Body of pancreas (tissue), 4 donors: ENCODE results near the gene GALNT9. TPM values are rescaled to one million over a fixed set of nuclear protein-coding genes. Genes with fewer than 3 reads are reported as not detected.

ENCODE experiments used
- ATAC-seq: fragments of 150-250 bp; one replicate; pipeline ENCODE4 v1.9.1; 2016
- DNase-seq, 4 donors: peaks; one replicate each; pipeline ENCODE4 v3.0.0-alpha.2; 2019
- H3K27ac ChIP-seq, 4 donors: fragments of 200-600 bp; sonication (generic); 1 replicate in 3 of 4; 2 replicates in 1 of 4; pipeline versions ENCODE4 v1.5.1 to v1.6.1; 2016 to 2019; ENCODE audit warnings: mild to moderate bottlenecking in 1 of 4, mixed read lengths in 1 of 4, moderate library complexity in 1 of 4
- H3K27me3 ChIP-seq, 2 donors: fragments of 200-600 bp; sonication (generic); one replicate each; pipeline ENCODE4 v1.6.0; 2016; ENCODE audit warnings: mild to moderate bottlenecking in 1 of 2
- H3K36me3 ChIP-seq, 2 donors: fragments of 200-600 bp; sonication (generic); replicated peaks in 1 of 2; 2 replicates each; pipeline ENCODE4 v1.5.1; 2016; ENCODE audit warnings: low read depth in 2 of 2; ENCODE audit not compliant: insufficient read depth in 1 of 2
- H3K4me1 ChIP-seq: fragments of 200-600 bp; sonication (generic); one replicate; pipeline ENCODE4 v1.6.0; 2016
- H3K4me3 ChIP-seq, 2 donors: fragments of 200-600 bp; sonication (generic); 1 replicate in 1 of 2; 2 replicates in 1 of 2; pipeline ENCODE4 v1.5.1; 2016 to 2019
- H3K9me3 ChIP-seq, 3 donors: fragments of 200-600 bp; sonication (generic); 1 replicate in 2 of 3; 2 replicates in 1 of 3; pipeline ENCODE4 v1.5.1; 2016
- POLR2A ChIP-seq, 3 donors: fragments of 450-650 bp; IDR thresholded peaks; one replicate each; pipeline ENCODE4 v1.6.1; 2016; ENCODE audit warnings: antibody characterized with exemption in 3 of 3, mild to moderate bottlenecking in 2 of 3
- WGBS, 2 donors: methylation state at CpG; one replicate each; pipeline ENCODE4 v1.1.5; 2017; 5-methylcytosine and 5-hydroxymethylcytosine counted together
- intact Hi-C: fragments of 100-400 bp; cut with DNase I; formaldehyde crosslinking; loops from one replicate; pipeline ENCODE4 v1.15.1; 2023
- total RNA-seq, 2 donors: library from RNA; depleted of rRNA; stranded (reverse); fragments of >200 nt; gene quantifications; one replicate each; pipeline ENCODE4 v1.1.0, GENCODE V29; 2016
- TF ChIP-seq, protein P1 (sequence below), 7 experiments: fragments of 450-650 bp in 4 of 7; fragments of 200-600 bp in 3 of 7; sonication (generic) in 3 of 7; IDR thresholded peaks; one replicate each; pipeline ENCODE4 v1.5.1; 2016 to 2019; ENCODE audit warnings: antibody characterized with exemption in 7 of 7

GALNT9 gene
- total RNA-seq, 2 donors from 2014 or later: not detected

DNA sequence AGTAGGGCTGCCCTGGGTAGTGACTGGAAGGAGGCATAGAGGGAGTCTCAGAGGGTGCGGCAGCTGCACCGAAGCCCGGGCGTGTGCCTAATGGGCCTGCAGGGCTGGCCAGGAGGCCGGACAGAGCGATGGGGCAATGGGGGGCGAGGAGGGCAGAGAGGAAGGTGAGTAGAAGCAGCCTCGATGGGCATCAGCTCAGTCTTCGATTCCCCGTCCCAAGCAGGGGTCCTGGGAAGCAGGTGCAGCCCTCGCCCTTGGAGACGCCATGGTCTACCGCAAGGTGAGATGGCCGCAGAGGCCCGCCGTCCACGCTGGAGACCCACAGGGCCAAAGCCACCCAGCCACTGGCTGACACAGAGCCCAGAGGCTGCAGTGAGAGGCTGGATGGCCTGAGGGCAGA lies 70.8 kb downstream of the GALNT9 start:
- H3K27ac ChIP-seq: no peak overlapping the region
- TF ChIP-seq POLR2A (IDR thresholded peaks at IDR 0.05): no peak
- TF ChIP-seq, protein P1, sequence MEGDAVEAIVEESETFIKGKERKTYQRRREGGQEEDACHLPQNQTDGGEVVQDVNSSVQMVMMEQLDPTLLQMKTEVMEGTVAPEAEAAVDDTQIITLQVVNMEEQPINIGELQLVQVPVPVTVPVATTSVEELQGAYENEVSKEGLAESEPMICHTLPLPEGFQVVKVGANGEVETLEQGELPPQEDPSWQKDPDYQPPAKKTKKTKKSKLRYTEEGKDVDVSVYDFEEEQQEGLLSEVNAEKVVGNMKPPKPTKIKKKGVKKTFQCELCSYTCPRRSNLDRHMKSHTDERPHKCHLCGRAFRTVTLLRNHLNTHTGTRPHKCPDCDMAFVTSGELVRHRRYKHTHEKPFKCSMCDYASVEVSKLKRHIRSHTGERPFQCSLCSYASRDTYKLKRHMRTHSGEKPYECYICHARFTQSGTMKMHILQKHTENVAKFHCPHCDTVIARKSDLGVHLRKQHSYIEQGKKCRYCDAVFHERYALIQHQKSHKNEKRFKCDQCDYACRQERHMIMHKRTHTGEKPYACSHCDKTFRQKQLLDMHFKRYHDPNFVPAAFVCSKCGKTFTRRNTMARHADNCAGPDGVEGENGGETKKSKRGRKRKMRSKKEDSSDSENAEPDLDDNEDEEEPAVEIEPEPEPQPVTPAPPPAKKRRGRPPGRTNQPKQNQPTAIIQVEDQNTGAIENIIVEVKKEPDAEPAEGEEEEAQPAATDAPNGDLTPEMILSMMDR (IDR thresholded peaks at IDR 0.05): no peak
- H3K27me3 ChIP-seq: no peaks in the 10 kb centered on the region
- 75 to 80% methylated on average over 9 to 10 of the region's 17 CpGs for WGBS, 2 donors
- intact Hi-C loops: no loop called here
- DNase-seq: no peak
- H3K4me3 ChIP-seq: no peak overlapping the region
- no peaks in the 10 kb centered on the region for H3K36me3 ChIP-seq
- ATAC-seq: no peak
- H3K4me1 ChIP-seq: no peaks in the 10 kb centered on the region
- no peaks in the 10 kb centered on the region for H3K9me3 ChIP-seq

DNA sequence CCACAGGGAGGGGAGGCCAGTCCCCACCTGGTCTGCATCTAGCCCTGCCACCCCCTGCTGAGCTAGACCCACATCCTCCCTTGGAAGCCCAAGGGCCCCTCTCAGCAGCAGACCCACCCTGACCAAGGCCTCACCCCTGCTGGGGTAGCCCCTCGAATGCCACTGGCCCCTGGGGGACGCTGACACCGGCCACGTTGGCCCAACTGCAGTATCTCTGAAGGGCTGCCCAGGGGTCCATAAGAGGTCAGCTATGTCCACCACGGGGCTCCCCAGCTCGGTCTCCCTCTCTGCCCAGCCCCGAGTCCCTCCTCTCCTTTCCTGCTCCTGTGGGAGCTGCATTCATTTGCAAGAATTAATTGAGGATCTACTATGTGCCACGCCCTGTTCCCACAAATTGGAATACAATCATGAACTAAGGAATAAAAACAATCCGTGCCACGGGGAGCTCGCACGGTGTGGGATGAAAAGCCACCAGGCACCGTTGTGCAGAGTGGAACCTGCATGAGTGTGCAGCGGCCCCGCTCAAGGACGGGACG lies 71.4 kb downstream of the GALNT9 start:
- H3K27me3 ChIP-seq: no peaks in the 10 kb centered on the region
- no peaks in the 10 kb centered on the region for H3K4me1 ChIP-seq
- 77 to 81% methylated on average over 13 to 17 of the region's 17 CpGs for WGBS, 2 donors
- no peaks in the 10 kb centered on the region for H3K9me3 ChIP-seq
- intact Hi-C loops: no loop called here
- no peak overlapping the region for H3K27ac ChIP-seq
- no peak for DNase-seq
- no peaks in the 10 kb centered on the region for H3K36me3 ChIP-seq
- no peak for ATAC-seq
- no peak overlapping the region for H3K4me3 ChIP-seq
- TF ChIP-seq, protein P1 (IDR thresholded peaks at IDR 0.05): no peak
- no peak for TF ChIP-seq POLR2A (IDR thresholded peaks at IDR 0.05)

DNA sequence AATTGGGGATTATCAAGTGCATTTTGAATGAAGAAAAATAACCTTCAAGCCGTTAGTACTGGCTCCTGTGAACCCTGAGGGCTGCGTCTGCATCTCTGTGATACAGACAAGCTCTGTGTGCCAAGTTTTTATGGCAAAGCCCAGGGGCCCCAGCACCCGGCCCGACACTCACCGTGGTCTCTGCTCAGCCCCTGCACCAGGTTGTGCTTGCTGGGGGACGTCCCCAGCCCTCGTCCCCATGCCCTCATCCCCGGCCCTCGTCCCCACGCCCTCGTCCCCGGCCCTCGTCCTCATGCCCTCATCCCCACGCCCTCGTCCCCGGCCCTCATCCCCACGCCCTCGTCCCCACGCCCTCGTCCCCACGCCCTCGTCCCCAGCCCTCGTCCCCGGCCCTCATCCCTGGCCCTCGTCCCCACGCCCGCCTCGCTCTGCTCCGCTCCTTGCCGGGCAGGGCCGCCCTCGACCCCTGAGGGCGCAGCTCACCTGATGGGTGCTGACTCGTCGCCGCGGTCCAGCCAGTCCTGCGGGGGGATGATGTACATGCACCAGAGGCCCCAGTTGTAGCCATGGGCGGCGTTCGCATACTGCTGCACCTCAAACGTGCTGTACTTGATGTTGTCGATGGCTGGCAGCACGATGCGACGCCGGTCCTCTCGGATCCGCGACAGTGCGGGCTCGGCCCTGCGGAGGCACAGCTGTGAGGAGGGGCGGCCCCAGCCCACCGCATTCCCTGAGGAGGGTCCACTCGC lies 72.0 kb downstream of the GALNT9 start:
- intact Hi-C loops: no loop called here

DNA sequence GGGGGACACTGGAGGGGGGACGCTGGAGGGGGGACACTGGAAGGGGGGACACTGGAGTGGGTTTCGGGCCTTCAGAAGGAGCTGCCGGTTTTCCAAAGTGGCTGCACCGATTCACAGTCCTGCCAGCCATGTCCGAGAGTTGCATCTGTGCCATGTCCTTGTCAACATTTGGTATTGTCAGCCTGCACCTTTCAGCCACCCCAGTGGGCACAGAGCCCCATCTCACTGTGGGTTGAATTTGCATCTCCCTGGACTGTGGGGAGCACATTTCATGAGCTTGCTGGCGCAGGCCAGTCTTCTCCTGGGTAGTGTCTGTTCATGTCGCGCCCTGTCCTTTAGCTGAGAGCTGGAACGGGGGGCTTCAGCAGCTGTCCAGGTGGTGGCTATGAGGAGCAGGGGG lies 72.7 kb downstream of the GALNT9 start:
- Histone ChIP-seq H3K4me1 (no peaks in the 10 kb centered on the region), H3K36me3 (no peaks in the 10 kb centered on the region), H3K4me3 (no peak overlapping the region), H3K9me3 (no peaks in the 10 kb centered on the region), H3K27me3 (no peaks in the 10 kb centered on the region), H3K27ac (no peak overlapping the region)
- no peak for DNase-seq
- intact Hi-C loops: no loop called here
- 68 to 86% methylated on average over 4 to 9 of the region's 9 CpGs for WGBS, 2 donors
- no peak for ATAC-seq
- TF ChIP-seq POLR2A (IDR thresholded peaks at IDR 0.05): no peak
- TF ChIP-seq, protein P1 (IDR thresholded peaks at IDR 0.05): no peak

More for the DNA sequence above, 72.0 kb downstream of the GALNT9 start:
- no peak overlapping the region for H3K27ac ChIP-seq
- H3K27me3 ChIP-seq: no peaks in the 10 kb centered on the region
- no peak overlapping the region for H3K4me3 ChIP-seq
- ATAC-seq (no peak), DNase-seq (no peak)
- WGBS, 2 donors: 70 to 73% methylated on average over 31 to 39 of the region's 56 CpGs
- H3K4me1 ChIP-seq: no peaks in the 10 kb centered on the region
- H3K36me3 ChIP-seq: no peaks in the 10 kb centered on the region
- TF ChIP-seq, protein P1 (IDR thresholded peaks at IDR 0.05): no peak
- no peak for TF ChIP-seq POLR2A (IDR thresholded peaks at IDR 0.05)
- no peaks in the 10 kb centered on the region for H3K9me3 ChIP-seq

DNA sequence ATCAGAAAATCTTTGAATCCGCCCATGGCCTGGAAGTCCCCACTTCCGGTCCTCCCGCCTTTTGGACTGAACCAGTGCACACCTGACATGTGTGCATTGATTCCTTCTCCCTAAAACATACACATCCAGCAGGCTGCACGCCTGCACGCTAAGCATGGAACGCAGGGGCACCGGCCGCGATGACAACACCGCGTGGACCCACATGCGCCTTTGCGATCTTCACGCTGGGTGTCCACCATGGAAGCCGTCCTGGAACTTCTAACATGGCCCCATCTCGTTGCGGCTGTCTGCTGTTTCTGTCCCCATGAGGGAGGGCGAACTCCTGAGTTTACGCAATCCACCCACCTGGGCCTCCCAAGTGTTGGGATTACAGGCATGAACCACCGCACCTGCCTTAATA lies 73.7 kb downstream of the GALNT9 start:
- TF ChIP-seq, protein P1 (IDR thresholded peaks at IDR 0.05): no peak
- TF ChIP-seq POLR2A (IDR thresholded peaks at IDR 0.05): no peak
- intact Hi-C loops: no loop called here
- ATAC-seq: no peak
- no peak for DNase-seq
- Histone ChIP-seq H3K27me3 (no peaks in the 10 kb centered on the region), H3K36me3 (no peaks in the 10 kb centered on the region), H3K27ac (no peak overlapping the region), H3K4me3 (no peak overlapping the region), H3K4me1 (no peaks in the 10 kb centered on the region), H3K9me3 (no peaks in the 10 kb centered on the region)
- WGBS, 2 donors: 74 to 80% methylated on average over 19 to 20 of the region's 20 CpGs
